Measurements from ENCODE around the gene NUDT3.
A peak's percentile ranks its signal among the peaks of the same experiment; 100 is the strongest.
"Not testable (repeated sequence)": the region's sequence is repeated elsewhere in the genome, so short reads cannot be mapped to it uniquely, and the experiment has no call there.

Gene NUDT3

GRCh38 chr6:34248198-34248726 lies 144.2 kb downstream of the NUDT3 start:
- peak in 1 of 4 experiments; percentile 26 for DNase-seq

- DNase-seq: no peak
Observed at GRCh38 chr6:34247481-34248197, 144.8 kb downstream of the NUDT3 start.

GRCh38 chr6:34246563-34247391 lies 145.7 kb downstream of the NUDT3 start:
- peak in 2 of 4 experiments; percentile 15 to 20 for DNase-seq

- no peak for DNase-seq
Observed at GRCh38 chr6:34246249-34246562, 146.3 kb downstream of the NUDT3 start.

GRCh38 chr6:34245761-34246140 lies 146.7 kb downstream of the NUDT3 start:
- not testable (repeated sequence) for DNase-seq

GRCh38 chr6:34245032-34245760 lies 147.3 kb downstream of the NUDT3 start:
- DNase-seq: not testable (repeated sequence)

- DNase-seq: peak in 2 of 4 experiments; percentile 32 to 46
Observed at GRCh38 chr6:34243901-34244884, 148.3 kb downstream of the NUDT3 start.

- no peak for DNase-seq
Observed at GRCh38 chr6:34243131-34243771, 149.2 kb downstream of the NUDT3 start.

- no peak for DNase-seq
Observed at GRCh38 chr6:34242252-34243130, 150.0 kb downstream of the NUDT3 start.

- no peak for DNase-seq
Observed at GRCh38 chr6:34241351-34242215, 150.9 kb downstream of the NUDT3 start.

GRCh38 chr6:34240329-34241248 lies 151.9 kb downstream of the NUDT3 start:
- no peak for DNase-seq

- DNase-seq: no peak
Observed at GRCh38 chr6:34239893-34240292, 152.6 kb downstream of the NUDT3 start.

- DNase-seq: no peak
Observed at GRCh38 chr6:34239500-34239825, 153.0 kb downstream of the NUDT3 start.

- DNase-seq: no peak
Observed at GRCh38 chr6:34238585-34239499, 153.6 kb downstream of the NUDT3 start.

GRCh38 chr6:34237722-34238584 lies 154.5 kb downstream of the NUDT3 start:
- DNase-seq: peak; percentile 34 to 70 (median 58)

- DNase-seq: no peak
Observed at GRCh38 chr6:34237316-34237721, 155.2 kb downstream of the NUDT3 start.
